Panc1 (cell line): ENCODE measurements around the gene CDKAL1. TPM values are rescaled to one million over a fixed set of nuclear protein-coding genes. Genes with fewer than 3 reads are reported as not detected.

ENCODE experiments used
- ATAC-seq: fragments of 200-7000 bp; cut with Tn5 transposase; 2 replicates; pipeline ENCODE4 v1.9.1; 2020; ENCODE audit warnings: mild to moderate bottlenecking, moderate library complexity
- BruUV-seq: library from RNA; stranded (reverse); fragments of 400-500 nt; replicated peaks from 2 replicates; lab custom pipeline; 2021; lab: Mats Ljungman, UMichigan
- CTCF ChIA-PET: fragments of 300-600 bp; sonication (Branson Sonifier 250); formaldehyde crosslinking; loops from one replicate; lab custom pipeline; 2022; ENCODE audit warnings: antibody characterized with exemption; lab: Charles Lee
- POLR2A ChIA-PET: fragments of 300-600 bp; sonication (Branson Sonifier 250); formaldehyde crosslinking; loops from one replicate; lab custom pipeline; 2022; ENCODE audit warnings: antibody characterized with exemption; lab: Charles Lee
- DNase-seq: peaks from one replicate; pipeline ENCODE4 v3.0.0-alpha.2; 2010; ENCODE audit warnings: low read depth, low spot score
- H3K27ac ChIP-seq: 2 replicates; pipeline ENCODE4 v1.5.1; 2011; ENCODE audit warnings: mild to moderate bottlenecking, low read length, inconsistent platforms
- H3K27me3 ChIP-seq: fragments of 200-500 bp; sonication (Bioruptor generic); 2 replicates; pipeline ENCODE4 v1.6.0; 2014; ENCODE audit warnings: low read length, inconsistent platforms; ENCODE audit not compliant: control insufficient read depth, insufficient read depth
- H3K36me3 ChIP-seq: fragments of 200-500 bp; sonication (Bioruptor generic); 2 replicates; pipeline ENCODE4 v1.5.1; 2014; ENCODE audit warnings: inconsistent platforms, mild to moderate bottlenecking, low read length, moderate library complexity; ENCODE audit not compliant: control insufficient read depth, insufficient read depth
- H3K4me1 ChIP-seq: 2 replicates; pipeline ENCODE4 v1.5.1; 2011; ENCODE audit warnings: inconsistent platforms, mild to moderate bottlenecking, low read length, moderate library complexity; ENCODE audit not compliant: control insufficient read depth, insufficient read depth
- H3K4me3 ChIP-seq, 2 experiments: 2 replicates each; pipeline ENCODE4 v1.5.1; 2011 to 2012; ENCODE audit warnings: low read depth in 2 of 2, low read length in 2 of 2, mild to moderate bottlenecking in 2 of 2, inconsistent platforms in 1 of 2, moderate library complexity in 1 of 2
- H3K9me3 ChIP-seq: fragments of 200-500 bp; sonication (Bioruptor generic); 2 replicates; pipeline ENCODE4 v1.5.1; 2014; ENCODE audit warnings: low read depth, mild to moderate bottlenecking, inconsistent platforms, low read length, moderate library complexity; ENCODE audit not compliant: control insufficient read depth, insufficient read depth
- POLR2AphosphoS5 ChIP-seq: IDR thresholded peaks from 2 replicates; pipeline ENCODE4 v1.6.1; 2012; ENCODE audit warnings: mild to moderate bottlenecking, low read depth, low read length, moderate library complexity
- REST ChIP-seq, 2 experiments: IDR thresholded peaks; 2 replicates each; pipeline ENCODE4 v1.6.1; 2011 to 2012; ENCODE audit warnings: low read depth in 2 of 2, control low read depth in 1 of 2, low read length in 1 of 2, mild to moderate bottlenecking in 1 of 2, moderate library complexity in 1 of 2; ENCODE audit not compliant: insufficient read depth in 1 of 2
- SIN3A ChIP-seq: IDR thresholded peaks from 2 replicates; pipeline ENCODE4 v1.6.1; 2012; ENCODE audit warnings: low read depth, mild to moderate bottlenecking, low read length, moderate library complexity, borderline replicate concordance; ENCODE audit not compliant: insufficient read depth
- TCF7L2 ChIP-seq: IDR thresholded peaks from 2 replicates; pipeline ENCODE4 v1.6.1; 2011; ENCODE audit warnings: mild to moderate bottlenecking, low read depth, low read length, inconsistent platforms
- in situ Hi-C: cut with HindIII; loops from 2 replicates; pipeline ENCODE4 v1.10.0; 2016; ENCODE audit warnings: low sequenced_read_pairs, low pct_unique_long_range_greater_than_20kb
- intact Hi-C: fragments of 100-400 bp; cut with micrococcal nuclease; formaldehyde crosslinking; loops from one replicate; pipeline ENCODE4 v1.10.0; 2022; ENCODE audit not compliant: unreplicated experiment
- total RNA-seq: library from RNA; stranded (reverse); gene quantifications from one replicate; pipeline ENCODE4 v1.2.1, GENCODE V29; 2021; ENCODE audit not compliant: unreplicated experiment
- TF ChIP-seq, protein P1 (sequence below): fragments of 450-650 bp; IDR thresholded peaks from 2 replicates; pipeline ENCODE4 v1.5.1; 2017; ENCODE audit warnings: mild to moderate bottlenecking

CDKAL1 gene
- total RNA-seq, 1 experiment from 2014 or later: 14.5 TPM

GRCh38 chr6:20604159-20604558 lies 69.9 kb downstream of the CDKAL1 start:
- Histone ChIP-seq H3K27me3 (no peaks in the 10 kb centered on the region), H3K36me3 (no peaks in the 10 kb centered on the region; the same call in 1 of the 2 replicates), H3K9me3 (no peaks in the 10 kb centered on the region), H3K4me1 (no peaks in the 10 kb centered on the region), H3K4me3 (no peak overlapping the region), H3K27ac (no peak overlapping the region)
- DNase-seq (no peak), ATAC-seq (no peak)
- POLR2A ChIA-PET: no interaction called here
- in situ Hi-C loops (no loop called here), intact Hi-C loops (no loop called here)
- CTCF ChIA-PET: no interaction called here
- no peak for TF ChIP-seq POLR2AphosphoS5
- no peak for TF ChIP-seq TCF7L2
- TF ChIP-seq SIN3A: no peak
- no TSS peak for BruUV-seq

DNA sequence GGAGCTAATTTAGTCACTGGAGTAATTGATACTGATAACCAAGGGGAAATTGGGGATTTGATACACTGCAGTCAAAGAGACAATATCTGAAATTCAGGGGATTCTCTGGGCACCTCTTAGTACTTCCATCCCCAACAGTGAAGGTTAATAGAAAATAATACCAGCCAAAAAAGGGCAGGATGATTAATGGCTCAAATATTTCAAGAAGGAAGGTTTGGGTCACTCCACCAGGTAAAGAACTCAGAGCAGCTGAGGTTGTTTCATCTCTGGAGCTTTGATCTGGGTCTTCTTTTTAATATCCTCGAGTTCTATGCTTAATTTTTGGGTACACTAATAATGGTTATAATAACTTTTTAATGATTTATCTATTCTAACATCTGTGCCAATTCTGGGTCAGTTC lies 70.8 kb downstream of the CDKAL1 start:
- BruUV-seq: no TSS peak
- Histone ChIP-seq H3K9me3 (no peaks in the 10 kb centered on the region), H3K4me1 (no peaks in the 10 kb centered on the region), H3K27me3 (no peaks in the 10 kb centered on the region), H3K27ac (no peak overlapping the region), H3K36me3 (no peaks in the 10 kb centered on the region; the same call in 1 of the 2 replicates), H3K4me3 (no peak overlapping the region)
- TF ChIP-seq SIN3A (no peak), TCF7L2 (no peak), REST (IDR thresholded peaks at IDR 0.05; ENCODE audit: insufficient read depth in 1 of 2, low read depth in 2 of 2, low read length in 1 of 2) (no peak)
- TF ChIP-seq, protein P1, sequence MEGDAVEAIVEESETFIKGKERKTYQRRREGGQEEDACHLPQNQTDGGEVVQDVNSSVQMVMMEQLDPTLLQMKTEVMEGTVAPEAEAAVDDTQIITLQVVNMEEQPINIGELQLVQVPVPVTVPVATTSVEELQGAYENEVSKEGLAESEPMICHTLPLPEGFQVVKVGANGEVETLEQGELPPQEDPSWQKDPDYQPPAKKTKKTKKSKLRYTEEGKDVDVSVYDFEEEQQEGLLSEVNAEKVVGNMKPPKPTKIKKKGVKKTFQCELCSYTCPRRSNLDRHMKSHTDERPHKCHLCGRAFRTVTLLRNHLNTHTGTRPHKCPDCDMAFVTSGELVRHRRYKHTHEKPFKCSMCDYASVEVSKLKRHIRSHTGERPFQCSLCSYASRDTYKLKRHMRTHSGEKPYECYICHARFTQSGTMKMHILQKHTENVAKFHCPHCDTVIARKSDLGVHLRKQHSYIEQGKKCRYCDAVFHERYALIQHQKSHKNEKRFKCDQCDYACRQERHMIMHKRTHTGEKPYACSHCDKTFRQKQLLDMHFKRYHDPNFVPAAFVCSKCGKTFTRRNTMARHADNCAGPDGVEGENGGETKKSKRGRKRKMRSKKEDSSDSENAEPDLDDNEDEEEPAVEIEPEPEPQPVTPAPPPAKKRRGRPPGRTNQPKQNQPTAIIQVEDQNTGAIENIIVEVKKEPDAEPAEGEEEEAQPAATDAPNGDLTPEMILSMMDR: no peak
- ChIA-PET POLR2A (no interaction called here), CTCF (no interaction called here)
- no peak for DNase-seq
- intact Hi-C loops: no loop called here
- in situ Hi-C loops: no loop called here
- ATAC-seq: no peak

DNA sequence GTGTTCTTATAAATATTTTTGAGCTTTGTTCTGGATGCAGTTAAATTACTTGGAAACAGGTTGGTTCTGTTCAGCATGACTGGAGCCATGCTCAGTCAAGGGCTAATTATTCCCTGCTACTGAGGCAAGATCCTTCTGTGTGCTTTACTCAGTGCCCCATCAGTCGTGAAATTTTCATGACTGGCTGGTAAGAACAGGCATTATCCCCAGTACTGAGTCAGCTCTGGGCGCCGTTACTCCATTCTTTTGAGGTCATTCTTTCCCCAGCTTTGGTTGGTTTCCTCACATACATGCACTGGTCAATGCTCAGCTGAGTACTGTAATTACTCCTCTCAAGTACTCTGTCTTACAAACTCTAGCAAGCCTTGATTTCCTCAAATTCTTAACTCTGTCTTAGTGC lies 71.3 kb downstream of the CDKAL1 start:
- DNase-seq (no peak), ATAC-seq (no peak)
- Histone ChIP-seq H3K27me3 (no peaks in the 10 kb centered on the region), H3K27ac (no peak overlapping the region), H3K4me1 (no peaks in the 10 kb centered on the region), H3K36me3 (no peaks in the 10 kb centered on the region; the same call in 1 of the 2 replicates), H3K4me3 (no peak overlapping the region), H3K9me3 (no peaks in the 10 kb centered on the region)
- in situ Hi-C loops: no loop called here
- POLR2A ChIA-PET: no interaction called here
- BruUV-seq: no TSS peak
- CTCF ChIA-PET: no interaction called here
- TF ChIP-seq POLR2AphosphoS5: no peak
- intact Hi-C loops: no loop called here
